Stimulated activated CD8-positive, alpha-beta memory T cell treated with anti-CD3 and anti-CD28 coated beads, Interleukin-4, amount 100 ng/mL, for 48 hours (primary cell): ENCODE data around the gene COL4A2.
"Not testable (repeated sequence)": the region's sequence is repeated elsewhere in the genome, so short reads cannot be mapped to it uniquely, and the experiment has no call there.

Experiments
- DNase-seq: peaks from one replicate; pipeline ENCODE4 v3.0.0-alpha.2; 2020

Gene COL4A2

GRCh38 chr13:110308656-110309359 is 1.7 kb downstream of the COL4A2 start:
- no peak for DNase-seq

GRCh38 chr13:110309661-110310524 is 2.8 kb downstream of the COL4A2 start:
- no peak for DNase-seq

GRCh38 chr13:110310541-110311442 is 3.7 kb downstream of the COL4A2 start:
- DNase-seq, result no peak

- no peak for DNase-seq
Observed at GRCh38 chr13:110311443-110312338, 4.6 kb downstream of the COL4A2 start.

- DNase-seq, result no peak
Observed at GRCh38 chr13:110312339-110313031, 5.4 kb downstream of the COL4A2 start.

- DNase-seq, result not testable (repeated sequence)
Observed at GRCh38 chr13:110313261-110313660, 6.2 kb downstream of the COL4A2 start.

GRCh38 chr13:110313733-110314132 is 6.6 kb downstream of the COL4A2 start:
- DNase-seq, result not testable (repeated sequence)

GRCh38 chr13:110314516-110315245 is 7.6 kb downstream of the COL4A2 start:
- DNase-seq, result no peak

- no peak for DNase-seq
Observed at GRCh38 chr13:110316196-110316595, 9.1 kb downstream of the COL4A2 start.

GRCh38 chr13:110317093-110317492 is 10.0 kb downstream of the COL4A2 start:
- DNase-seq, result no peak

- no peak for DNase-seq
Observed at GRCh38 chr13:110317496-110318195, 10.6 kb downstream of the COL4A2 start.

GRCh38 chr13:110318920-110319319 is 11.8 kb downstream of the COL4A2 start:
- no peak for DNase-seq

GRCh38 chr13:110319397-110319773 is 12.3 kb downstream of the COL4A2 start:
- no peak for DNase-seq

- DNase-seq, result peak; percentile 54
Observed at GRCh38 chr13:110319774-110320509, 12.9 kb downstream of the COL4A2 start.

- DNase-seq, result no peak
Observed at GRCh38 chr13:110320645-110321044, 13.6 kb downstream of the COL4A2 start.

GRCh38 chr13:110321573-110321972 is 14.5 kb downstream of the COL4A2 start:
- DNase-seq, result not testable (repeated sequence)

- no peak for DNase-seq
Observed at GRCh38 chr13:110322126-110322827, 15.2 kb downstream of the COL4A2 start.

- no peak for DNase-seq
Observed at GRCh38 chr13:110322828-110323171, 15.7 kb downstream of the COL4A2 start.
